Measurements from ENCODE around the gene SMARCD1.
"Not testable (repeated sequence)": the region's sequence is repeated elsewhere in the genome, so short reads cannot be mapped to it uniquely, and the experiment has no call there.

The SMARCD1 gene

GRCh38 chr12:50145439-50145838 is 60.3 kb downstream of the SMARCD1 start:
- no peak for DNase-seq

GRCh38 chr12:50147281-50147680 is 62.1 kb downstream of the SMARCD1 start:
- no peak for DNase-seq

GRCh38 chr12:50148011-50148410 is 62.9 kb downstream of the SMARCD1 start:
- DNase-seq, result not testable (repeated sequence)

GRCh38 chr12:50149311-50149710 is 64.2 kb downstream of the SMARCD1 start:
- no peak for DNase-seq

Measured in activated CD4-positive, alpha-beta T cell treated with anti-CD3 and anti-CD28 coated beads, Interleukin-2, amount 50 U/mL, for 1 hour (primary cell).